Bronchial epithelial cell (primary cell): ENCODE results near the gene MIA3. TPM values are rescaled to one million over a fixed set of nuclear protein-coding genes. Genes with fewer than 3 reads are reported as not detected.

ENCODE experiments used
- DNase-seq: peaks from one replicate; pipeline ENCODE4 v3.0.0-alpha.2; 2010; ENCODE audit warnings: low read depth
- FAIRE-seq: peaks from 2 replicates; lab custom pipeline; 2011; peaks lifted over from hg19 to GRCh38; lab: Jason Lieb, UNC
- H3K27me3 ChIP-seq: 2 replicates; pipeline ENCODE4 v1.5.1; 2011; ENCODE audit warnings: low read length; ENCODE audit not compliant: control insufficient read depth, insufficient read depth
- H3K36me3 ChIP-seq: 2 replicates; pipeline ENCODE4 v1.5.1; 2011; ENCODE audit warnings: low read length; ENCODE audit not compliant: control insufficient read depth, insufficient read depth
- H3K4me3 ChIP-seq: 2 replicates; pipeline ENCODE4 v1.5.1; 2011; ENCODE audit warnings: mild to moderate bottlenecking, low read depth, low read length, control low read depth
- total RNA-seq: library from RNA; depleted of rRNA; stranded (reverse); fragments of >200 nt; gene quantifications from 2 replicates; pipeline ENCODE4 v1.2.1, GENCODE V29; 2014
- TF ChIP-seq, protein P1 (sequence below): IDR thresholded peaks from 2 replicates; pipeline ENCODE4 v1.5.1; 2011; ENCODE audit warnings: mild to moderate bottlenecking, moderate library complexity, low read length, control low read depth, inconsistent platforms; ENCODE audit not compliant: insufficient read depth, severe bottlenecking

The MIA3 gene
- 30.3 and 36.0 TPM in 2 replicates for total RNA-seq

DNA sequence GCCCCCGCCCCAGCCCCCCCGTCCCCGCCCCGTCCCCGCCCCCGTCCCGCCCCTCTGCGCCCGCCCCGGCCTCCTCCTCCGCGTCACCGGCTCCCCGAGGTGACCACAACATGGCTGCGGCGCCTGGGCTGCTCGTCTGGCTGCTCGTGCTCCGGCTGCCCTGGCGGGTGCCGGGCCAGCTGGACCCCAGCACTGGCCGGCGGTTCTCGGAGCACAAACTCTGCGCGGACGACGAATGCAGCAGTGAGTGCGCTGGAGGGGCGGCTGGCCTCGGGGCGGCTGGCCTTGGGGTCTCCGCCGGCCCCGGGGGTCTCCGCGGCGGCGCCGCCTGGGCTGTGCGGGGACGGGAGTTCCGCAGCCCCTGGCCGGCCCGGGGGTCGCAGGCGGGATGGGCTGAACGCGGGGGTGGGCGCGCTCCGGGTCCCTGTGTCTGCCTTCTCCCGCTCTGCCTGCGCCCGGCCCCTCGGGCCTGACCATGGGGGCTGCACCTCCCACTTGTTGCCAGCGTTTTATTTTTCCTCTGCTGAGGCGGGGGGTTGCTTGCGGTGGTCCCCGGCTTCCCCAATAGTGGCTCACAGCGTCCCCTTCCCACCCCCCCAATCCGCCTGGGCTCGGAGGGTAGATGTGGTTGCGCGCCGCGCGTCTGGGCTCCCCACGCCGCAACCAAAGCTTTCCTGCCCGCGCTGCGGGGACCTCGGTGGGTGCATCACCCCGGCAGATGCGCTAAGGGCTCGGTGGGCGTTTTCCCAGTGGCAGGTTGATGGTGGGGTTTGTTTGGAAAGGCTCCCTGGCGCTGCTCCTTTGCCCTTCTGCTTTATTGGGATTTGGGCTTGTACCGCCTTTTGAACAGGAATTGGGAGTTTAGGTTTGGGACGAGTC is at the start of gene MIA3:
TSS of gene MIA3 (plus strand) at position 97 of the 879 bp plus-strand sequence. CDS start at position 111, 14 bp downstream.
- Histone ChIP-seq H3K4me3 (peak within 1 kb of the TSS; percentile 74), H3K36me3 (peaks cover 2% of the 10 kb centered on the region), H3K27me3 (no peaks in the 10 kb centered on the region)
- FAIRE-seq (no peak), DNase-seq (peak; percentile 14)
- TF ChIP-seq, protein P1, sequence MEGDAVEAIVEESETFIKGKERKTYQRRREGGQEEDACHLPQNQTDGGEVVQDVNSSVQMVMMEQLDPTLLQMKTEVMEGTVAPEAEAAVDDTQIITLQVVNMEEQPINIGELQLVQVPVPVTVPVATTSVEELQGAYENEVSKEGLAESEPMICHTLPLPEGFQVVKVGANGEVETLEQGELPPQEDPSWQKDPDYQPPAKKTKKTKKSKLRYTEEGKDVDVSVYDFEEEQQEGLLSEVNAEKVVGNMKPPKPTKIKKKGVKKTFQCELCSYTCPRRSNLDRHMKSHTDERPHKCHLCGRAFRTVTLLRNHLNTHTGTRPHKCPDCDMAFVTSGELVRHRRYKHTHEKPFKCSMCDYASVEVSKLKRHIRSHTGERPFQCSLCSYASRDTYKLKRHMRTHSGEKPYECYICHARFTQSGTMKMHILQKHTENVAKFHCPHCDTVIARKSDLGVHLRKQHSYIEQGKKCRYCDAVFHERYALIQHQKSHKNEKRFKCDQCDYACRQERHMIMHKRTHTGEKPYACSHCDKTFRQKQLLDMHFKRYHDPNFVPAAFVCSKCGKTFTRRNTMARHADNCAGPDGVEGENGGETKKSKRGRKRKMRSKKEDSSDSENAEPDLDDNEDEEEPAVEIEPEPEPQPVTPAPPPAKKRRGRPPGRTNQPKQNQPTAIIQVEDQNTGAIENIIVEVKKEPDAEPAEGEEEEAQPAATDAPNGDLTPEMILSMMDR: no peak

GRCh38 chr1:222570837-222571236 is 47.1 kb upstream of the MIA3 start:
- no peaks in the 10 kb centered on the region for H3K36me3 ChIP-seq

GRCh38 chr1:222579316-222579715 is 38.6 kb upstream of the MIA3 start:
- TF ChIP-seq, protein P1: no peak
- DNase-seq (no peak), FAIRE-seq (no peak)
- no peaks in the 10 kb centered on the region for H3K27me3 ChIP-seq
- H3K36me3 ChIP-seq: peaks cover 2% of the 10 kb centered on the region
- H3K4me3 ChIP-seq: no peak overlapping the region

More at GRCh38 chr1:222570837-222571236, 47.1 kb upstream of the MIA3 start:
- Histone ChIP-seq H3K27me3 (no peaks in the 10 kb centered on the region), H3K4me3 (no peak overlapping the region)
- TF ChIP-seq, protein P1: no peak
- DNase-seq: no peak
- FAIRE-seq: no peak

GRCh38 chr1:222582099-222582774 is 35.7 kb upstream of the MIA3 start:
- TF ChIP-seq, protein P1: no peak
- FAIRE-seq: no peak
- no peaks in the 10 kb centered on the region for H3K27me3 ChIP-seq
- peak; percentile 88 for DNase-seq
- H3K4me3 ChIP-seq: no peak overlapping the region
- H3K36me3 ChIP-seq: peaks cover 1% of the 10 kb centered on the region

DNA sequence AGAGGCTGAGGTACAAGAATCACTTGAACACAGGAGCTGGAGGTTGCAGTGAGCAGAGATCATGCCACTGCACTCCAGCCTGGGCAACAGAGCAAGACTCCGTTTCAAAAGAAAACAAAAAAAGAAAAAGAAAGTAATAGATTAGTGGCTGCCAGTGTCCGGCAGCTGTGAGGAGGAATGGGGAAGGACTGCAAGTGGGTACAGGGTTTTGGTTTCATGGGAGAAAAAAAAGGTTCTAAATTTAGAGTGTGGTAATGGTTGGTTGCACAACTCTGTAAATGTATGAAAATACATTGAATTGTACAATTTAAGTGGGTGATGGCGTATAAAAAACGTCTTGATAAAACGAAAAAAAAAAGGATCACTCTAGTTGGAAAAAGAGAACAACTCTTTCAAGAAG is 34.8 kb upstream of the MIA3 start:
- no peak for FAIRE-seq
- no peaks in the 10 kb centered on the region for H3K27me3 ChIP-seq
- DNase-seq: no peak
- peaks cover 1% of the 10 kb centered on the region for H3K36me3 ChIP-seq
- H3K4me3 ChIP-seq: no peak overlapping the region
- TF ChIP-seq, protein P1: no peak
